A204.1 (cell line): Measurements from ENCODE around the gene POLN.

Experiments
- FAIRE-seq: peaks from 2 replicates; lab custom pipeline; 2012; peaks lifted over from hg19 to GRCh38; lab: Jason Lieb, UNC

Gene POLN

DNA sequence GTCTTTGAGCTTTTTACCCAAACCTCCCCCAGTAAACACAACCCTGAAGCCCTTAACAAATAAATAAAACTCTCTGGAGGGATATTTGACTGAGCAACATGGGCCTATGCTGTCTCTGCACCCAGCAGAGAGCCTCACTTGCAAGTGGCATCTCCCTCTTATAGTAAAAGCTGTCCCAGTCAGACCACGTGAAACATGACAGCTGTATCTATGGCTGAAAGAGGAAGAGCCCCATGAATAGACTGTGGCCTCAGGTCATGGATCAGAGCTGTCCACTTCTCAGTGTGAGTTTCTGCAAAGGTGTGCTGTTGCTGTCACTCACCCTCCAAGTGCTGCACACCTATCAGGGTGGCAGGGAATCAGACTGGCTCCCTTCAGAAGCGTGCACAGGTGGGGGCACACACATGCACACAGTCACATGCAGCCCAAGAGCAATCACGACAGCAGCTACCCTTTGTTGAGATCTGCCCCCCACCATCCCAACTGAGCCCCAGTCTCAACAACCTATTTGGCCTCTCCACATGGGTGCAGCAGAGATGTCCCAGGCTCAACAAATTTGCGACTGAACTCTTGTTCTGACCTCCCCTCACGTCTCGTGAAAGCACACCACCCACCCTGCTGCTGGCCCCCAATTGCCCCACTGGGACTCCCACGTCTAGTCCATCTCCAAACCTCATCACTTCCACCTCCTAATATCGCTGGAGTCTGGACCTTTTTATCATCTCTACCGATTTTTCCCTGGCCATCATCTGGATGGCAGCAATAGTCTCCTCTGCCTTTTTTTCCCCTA, 137.2 kb downstream of the POLN start:
- no peak for FAIRE-seq

DNA sequence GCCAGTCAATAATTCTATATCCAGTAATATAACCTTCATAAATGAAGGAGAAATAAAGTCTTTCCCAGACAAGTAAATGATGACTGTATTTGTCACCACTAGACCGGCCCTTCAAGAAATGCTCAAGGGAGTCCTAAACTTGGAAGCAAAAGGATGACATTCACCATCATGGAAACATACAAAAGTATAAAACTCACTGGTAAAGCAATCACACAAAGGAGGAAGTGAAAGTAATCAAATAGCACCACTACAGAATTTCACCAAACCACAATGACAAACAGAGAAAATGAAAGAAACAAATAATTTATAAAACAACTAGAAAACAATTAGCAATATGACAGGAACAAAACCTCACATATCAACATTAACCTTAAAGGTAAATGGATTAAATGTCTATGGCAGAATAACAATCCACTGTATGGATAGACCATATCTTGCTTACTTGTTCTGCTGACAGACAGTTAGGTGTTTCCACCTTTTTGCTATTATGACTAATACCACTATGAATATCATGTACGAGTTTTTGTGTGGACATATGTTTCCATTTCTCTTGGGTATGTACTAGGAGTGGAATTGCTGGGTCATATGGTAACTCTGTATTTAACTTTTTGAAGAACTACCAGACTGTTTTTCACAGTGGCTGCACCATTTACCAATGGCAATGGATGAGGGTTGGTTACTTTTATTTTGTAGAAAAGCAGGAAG, 137.9 kb downstream of the POLN start:
- FAIRE-seq = no peak

DNA sequence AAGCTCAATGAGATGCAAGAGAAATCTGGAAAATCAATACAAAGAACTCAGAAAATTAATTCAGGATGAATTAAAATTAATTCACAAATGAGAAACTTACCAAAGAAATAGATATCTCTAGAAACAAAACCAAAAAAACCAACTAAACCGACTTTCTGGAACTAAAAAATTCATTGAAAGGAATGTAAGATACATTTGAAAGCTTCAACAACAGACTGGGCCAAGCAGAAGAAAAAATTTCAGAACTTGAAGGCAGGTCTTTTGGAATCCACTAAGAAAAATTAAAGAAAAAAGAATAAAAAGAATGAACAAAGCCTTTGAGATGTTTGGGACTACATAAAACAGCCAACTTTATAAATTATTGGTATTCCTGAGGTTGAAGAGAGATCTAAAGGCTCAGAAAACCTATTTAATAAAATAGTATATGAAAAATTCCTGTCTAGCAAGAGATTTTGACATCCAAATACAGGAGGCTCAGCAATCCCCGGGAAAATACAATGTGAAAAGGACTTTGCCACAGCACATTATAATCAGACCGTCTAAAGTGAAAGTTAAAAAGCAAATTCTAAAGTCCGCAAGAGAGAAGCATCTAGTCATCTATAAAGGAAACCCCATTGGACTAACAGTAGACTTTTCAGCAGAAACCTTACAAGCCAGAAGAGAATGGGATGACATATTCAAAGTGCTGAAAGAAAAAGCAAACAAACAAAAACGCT, 138.6 kb downstream of the POLN start:
- FAIRE-seq = no peak

DNA sequence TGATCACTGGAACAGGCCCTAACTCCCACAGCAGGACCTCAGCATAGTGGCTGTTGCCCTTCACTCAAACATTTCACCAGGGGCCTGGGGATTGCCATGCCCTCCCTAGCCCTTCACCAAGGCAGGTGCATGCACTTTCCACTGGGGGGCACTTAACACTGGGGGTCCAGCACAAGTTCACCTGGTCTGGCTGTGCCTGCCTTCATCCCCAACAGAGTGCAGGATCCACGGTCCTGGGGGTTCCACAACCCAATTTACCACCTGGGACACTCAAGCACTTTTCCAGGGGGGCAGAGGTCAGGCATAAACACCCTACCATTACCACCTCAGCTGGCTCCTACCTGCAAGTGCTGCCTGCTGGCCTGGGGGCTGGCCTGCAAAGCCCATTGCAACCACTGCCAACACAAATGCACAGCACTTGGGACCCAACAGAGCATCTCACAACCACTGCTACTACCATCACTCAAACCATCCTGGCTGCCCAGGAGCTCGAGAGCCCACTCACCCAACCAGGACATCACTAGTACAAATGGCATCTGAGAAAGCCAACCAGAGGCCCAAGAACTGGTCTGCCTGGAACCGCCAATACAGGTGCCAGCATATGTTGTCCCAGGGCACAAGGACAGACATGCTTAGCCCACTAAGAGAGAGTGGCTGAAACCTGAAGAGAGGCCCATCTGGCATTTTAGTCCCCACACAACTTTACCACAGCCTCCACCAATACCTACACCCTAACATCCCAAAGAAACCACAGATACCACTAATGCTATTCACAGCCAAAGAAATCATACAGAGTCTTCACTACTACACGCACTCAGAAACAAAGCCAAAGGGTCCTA, 139.7 kb downstream of the POLN start:
- FAIRE-seq = no peak

DNA sequence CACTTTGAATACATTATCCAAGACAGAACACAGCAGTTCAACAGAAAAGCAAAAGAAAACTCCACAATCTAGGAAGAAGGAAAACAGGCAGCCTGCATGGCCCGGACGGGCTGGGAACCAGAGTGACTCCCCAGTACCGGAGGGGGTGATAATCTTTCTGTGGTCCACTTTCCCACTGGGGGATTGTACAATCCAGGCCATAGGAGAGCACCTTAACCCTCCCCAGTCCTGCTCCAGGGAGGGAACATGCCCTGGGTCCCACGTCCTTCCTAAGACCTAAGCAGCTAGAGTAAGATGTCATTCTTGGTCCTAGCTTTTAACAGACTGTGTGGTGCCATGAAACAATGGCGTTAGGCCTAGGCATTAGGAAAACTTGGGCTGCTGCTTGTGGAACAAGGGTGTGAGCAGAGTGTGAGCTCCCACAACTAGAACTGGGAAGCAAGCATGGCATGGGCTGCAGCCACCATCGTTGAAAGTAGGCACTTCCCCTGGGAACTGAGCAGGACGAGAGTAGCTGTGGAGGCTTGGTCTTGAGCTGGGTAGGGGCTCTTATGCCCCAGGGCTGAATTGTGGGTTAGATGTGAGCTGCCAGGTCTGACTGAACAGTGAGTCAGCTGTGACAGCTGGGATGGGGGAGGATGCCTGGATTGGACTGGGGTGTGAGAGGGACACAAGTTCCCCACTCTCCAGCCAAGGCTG, 140.4 kb downstream of the POLN start:
- no peak for FAIRE-seq

DNA sequence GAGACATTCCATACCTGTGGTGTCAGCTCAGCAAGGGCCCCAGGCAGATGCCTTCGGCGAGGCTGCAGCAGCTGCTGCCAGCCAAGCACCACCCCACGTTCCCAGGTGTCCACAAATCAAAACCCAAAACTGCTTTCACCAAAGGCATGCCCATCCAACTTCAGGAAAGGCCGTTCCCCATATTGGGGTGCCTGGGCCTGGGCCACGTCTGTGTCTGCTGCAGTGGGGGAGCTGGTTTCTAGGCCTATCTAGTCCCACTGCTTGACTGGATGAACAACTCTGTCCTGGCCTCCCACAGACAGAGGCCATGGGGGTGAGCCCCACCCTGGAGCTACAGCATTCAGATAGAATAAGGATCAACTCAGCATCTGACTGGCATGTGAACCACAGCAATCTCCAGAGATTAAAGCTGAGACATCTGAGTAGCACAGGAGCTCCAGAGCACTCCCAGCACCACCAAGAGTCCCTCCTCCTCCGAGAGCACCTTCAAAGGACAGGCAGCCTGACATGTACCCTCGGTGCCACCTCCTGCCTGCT, 145.8 kb downstream of the POLN start:
- no peak for FAIRE-seq

DNA sequence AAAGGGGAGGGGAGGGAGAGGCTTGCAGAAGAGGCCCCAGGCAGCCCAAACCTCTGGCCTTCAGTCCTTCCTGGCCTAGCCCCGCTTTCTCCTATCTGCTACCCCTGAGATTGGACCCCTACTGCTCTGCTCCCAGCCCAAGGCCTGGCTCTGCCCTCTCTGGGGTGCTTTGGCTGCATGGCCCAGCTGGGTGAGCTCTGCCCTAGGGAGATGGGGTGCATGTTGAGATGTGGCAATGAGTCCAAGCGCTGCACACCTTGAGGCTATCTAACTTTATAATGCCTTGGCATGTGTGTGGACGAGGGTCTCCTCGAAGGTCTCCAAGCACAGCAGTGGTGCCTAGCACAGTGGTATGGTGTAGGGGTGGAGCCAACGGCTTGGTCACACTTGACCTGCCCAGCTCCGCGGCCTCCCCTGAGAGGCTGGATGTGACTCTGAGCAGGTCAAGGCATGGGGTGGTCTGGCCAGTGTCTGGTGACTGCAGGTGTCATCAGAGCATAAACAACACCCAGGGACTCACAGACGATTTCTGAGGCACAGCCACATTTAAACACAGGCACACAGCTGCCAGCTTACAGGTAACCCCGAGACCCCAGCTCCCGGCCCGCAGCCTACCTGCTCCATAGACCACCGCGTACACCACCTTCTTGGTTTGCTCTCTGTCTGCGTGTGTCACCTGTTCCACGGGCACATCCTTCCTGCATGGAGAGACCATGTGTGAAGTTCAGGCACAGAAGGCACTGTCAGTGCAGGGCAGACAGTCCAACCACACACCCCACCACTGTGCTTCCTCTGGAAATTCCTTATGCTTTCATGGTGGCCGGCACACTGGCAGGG, 146.5 kb downstream of the POLN start:
- FAIRE-seq = no peak

DNA sequence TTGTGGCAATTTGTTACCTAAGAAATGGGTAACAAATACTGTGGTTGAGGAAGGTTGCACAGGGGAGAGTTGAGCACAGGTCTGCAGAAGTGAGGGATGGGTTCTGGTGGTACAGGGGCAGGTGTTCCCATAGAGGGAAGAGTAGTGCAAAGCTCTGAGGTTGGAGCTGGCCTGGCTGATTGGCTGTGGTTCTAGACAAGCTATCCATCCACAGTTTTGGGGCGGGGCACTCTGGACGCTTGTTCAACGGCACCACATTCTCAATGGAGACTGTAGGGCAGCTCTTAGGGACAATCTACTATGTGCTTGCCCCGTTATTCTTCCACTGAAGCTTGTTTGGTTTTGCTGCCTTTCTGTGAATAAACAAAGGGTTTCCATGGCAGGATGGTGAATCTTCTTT, 147.4 kb downstream of the POLN start:
- no peak for FAIRE-seq

DNA sequence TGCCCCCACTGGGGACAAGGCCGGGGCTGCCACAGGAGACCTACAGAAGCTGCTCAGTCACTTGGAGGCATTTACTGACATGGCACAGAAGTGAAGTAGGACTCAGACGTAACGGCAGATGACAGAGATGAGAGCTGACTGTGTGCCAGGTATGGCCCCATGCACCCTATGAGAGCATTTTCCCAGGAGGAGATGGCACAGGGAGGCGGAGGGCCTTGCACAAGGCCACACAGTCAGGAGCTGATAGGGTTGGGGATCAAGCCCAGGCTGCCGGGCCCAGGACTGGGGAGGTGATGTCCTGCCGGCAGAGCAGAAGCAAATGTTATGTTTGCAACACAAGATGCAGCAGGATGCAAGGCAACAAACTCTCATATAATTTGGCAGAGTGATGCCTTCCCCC, 148.7 kb downstream of the POLN start:
- FAIRE-seq = no peak

DNA sequence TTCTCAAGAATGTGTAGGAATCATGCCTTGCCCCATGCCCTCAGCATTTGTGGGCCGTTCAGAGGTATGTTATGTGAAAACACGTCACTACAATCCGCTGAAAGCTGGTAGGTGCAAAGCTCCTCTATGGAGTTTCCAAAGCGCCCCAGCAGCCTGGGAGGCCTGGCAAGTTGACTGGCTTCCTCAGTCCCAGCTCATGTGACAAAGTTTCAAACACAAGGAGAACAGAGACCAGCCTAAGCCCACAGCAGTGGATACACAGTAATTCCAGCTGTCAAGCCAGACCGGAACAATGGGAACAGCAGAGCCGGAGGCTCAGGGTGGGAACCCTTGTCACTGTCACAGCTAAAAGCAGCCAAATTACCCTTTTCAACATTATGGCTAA, 149.3 kb downstream of the POLN start:
- no peak for FAIRE-seq

DNA sequence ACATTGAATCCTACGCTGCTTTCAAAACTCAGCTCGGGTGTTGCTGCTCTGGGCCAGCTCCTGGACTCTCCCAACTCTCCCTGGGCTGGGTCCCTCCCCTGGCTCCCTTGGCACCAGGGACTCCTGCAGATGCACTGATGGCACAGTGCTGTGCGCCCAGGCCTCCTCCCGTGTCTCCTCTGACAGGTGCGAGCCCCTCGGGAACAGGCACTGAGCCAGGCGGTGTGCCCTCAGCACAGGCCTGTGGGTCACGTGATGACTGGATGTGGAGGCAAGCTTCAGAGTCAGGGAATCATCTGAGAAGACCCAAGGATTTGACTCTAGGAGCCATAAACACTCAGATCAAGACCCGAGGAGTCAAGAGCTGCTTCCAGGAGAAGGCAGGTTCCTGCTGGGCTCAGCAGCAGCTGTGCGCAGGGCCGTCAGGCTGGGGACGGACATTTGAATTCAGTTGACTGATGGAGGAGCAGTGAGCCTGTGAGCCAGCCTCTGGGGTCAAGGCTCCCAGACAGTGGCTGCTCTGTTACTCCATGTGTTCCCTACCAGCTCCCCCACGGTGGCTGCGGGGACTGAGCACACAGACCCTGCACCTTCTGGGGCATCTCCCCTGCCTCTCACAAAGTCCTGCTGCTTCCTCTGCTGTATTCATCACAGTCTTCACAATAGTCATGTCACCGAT, 149.8 kb downstream of the POLN start:
- FAIRE-seq = no peak

DNA sequence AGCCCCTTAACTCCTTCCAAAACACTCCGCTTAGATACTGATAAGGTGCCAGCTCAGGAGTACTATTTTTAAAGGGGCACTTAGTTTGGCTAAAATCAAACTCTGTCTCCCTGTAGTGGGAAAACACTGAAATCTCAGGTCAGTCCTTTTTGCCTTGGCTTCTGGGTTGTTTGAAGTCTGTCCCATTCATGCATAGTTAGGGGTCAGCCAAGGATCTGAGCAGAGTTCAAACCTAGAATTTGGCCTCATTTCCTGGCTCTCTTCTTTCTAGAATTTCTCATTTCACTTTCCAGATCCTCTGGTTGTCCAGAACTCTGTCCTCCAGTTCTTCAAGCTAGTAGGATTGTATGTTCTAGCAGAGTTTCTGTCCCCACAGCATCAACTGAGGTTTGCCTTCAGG, 151.3 kb downstream of the POLN start:
- no peak for FAIRE-seq

DNA sequence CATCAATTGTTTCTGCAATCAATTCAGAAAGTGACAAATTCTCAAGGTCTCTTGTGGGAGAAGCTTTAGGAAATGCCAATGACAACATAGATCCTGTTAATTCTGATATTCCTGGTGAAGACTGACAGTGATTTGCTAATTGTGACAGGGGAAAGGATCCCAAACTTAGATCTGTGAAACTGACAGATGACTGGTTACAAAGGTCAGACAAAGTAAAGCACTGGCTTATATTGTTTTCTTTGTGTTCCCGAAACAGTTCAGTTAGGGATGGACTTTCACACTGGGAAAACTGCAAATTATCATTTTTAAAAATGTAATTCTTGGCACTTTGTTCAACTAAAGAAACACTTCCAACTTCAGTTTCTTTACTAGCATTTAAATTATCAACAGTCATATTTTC, 152.7 kb downstream of the POLN start:
- no peak for FAIRE-seq

DNA sequence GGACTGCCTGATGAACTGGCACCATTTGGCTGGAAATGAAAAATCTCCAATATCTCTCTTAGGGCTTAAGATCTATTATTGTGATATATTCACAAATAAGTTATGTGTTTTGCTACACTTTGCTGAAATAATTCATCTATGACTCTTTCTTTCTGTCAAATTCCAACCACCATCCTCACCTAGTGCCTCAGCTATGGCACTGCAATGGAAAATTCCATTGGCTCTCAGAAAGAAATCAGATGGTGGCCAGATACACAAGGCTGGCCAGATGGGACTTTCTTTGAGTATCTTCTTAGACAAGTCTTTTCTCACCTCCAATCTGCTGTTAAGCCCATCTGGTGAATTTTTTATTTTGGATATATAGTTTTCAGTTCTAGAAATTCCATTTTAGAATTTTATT, 154.8 kb downstream of the POLN start:
- no peak for FAIRE-seq

DNA sequence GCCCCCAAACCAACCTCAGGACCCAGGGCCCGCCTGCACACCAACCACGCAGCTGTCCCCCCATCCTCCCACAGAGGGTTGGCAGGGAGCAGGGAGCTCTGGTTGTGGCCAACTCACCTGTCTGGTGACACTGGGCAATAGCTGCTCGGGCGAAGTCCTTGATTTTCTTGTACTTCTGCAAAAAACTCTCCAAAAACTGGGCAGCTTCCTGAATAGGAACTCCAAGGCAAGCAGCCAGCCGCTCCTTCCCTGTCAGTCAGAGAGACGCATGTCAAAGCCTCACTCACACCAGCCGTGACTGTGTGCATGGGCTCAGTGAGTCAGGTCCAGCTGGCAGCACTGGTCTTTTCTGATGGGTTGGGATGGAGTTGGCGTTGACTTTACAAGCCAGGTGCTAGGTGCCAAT, 156.4 kb downstream of the POLN start:
- FAIRE-seq = no peak

DNA sequence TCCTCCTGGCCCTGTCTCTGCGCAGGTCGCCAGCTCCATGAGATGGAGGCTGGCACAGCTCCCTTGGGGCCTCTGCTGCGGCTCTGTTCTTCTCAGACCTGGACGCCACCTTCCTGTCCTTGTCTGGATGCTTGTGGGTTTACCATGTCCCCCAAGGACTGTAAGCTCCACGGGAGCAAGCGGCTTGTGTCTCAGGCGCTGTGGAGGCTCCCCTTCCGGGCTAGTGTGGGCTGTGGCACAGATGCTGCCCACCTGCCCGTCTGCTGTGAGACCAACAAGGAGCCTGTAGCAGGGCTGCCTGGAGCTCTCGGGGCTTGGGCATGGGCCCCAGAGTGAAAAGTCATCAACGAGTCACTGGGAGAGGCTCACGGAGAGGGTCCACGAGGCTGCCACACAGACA, 157.6 kb downstream of the POLN start:
- no peak for FAIRE-seq

DNA sequence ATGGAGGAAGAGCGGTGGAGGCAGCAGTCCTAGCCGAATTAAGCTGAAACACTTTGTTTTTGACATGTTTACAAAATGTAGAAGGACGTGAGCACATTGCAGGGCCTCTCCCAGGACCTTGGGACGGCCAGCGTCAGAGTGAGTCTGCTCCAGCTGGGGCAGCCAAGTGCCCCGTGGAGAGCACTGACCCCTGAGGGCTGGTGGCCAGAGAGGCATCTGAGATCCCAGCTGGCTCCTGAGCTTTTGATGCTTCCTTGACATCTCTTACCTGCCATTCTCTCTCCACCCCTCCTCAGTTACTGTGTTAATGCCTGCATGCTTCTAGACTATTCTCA, 158.1 kb downstream of the POLN start:
- no peak for FAIRE-seq

DNA sequence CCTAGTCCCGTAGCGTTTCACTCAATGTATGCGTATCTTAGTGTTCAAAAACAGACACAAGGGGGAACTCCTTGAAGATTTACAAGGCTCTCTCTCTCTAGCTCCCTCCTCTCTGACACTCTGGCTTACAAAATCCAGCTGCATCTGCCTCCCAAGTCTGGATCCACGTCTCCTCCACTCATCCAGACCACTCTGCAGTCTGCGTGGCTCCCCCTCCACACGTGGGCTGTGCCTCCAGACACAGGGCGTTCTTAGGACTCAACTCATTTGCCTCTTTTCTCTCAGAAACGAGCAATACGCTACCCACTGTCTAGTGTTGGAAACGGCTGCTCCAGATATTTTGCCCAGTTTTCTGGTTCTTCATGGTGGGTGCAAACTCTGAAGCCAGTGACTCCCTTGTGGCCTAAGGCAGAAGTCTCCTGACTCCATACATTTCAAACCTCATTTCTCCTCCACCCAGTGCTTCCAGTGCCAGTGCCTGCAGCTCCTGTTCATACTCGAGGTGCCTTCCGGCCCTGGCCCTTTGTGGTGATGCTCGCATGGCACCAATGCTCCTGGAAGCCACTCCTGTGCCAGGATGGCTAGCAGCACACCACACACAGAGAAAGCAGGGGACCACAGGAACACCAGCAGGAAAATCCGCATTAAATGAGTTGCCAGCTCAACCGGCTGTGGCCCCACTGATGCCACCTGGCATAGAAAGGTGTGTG, 158.7 kb downstream of the POLN start:
- no peak for FAIRE-seq

DNA sequence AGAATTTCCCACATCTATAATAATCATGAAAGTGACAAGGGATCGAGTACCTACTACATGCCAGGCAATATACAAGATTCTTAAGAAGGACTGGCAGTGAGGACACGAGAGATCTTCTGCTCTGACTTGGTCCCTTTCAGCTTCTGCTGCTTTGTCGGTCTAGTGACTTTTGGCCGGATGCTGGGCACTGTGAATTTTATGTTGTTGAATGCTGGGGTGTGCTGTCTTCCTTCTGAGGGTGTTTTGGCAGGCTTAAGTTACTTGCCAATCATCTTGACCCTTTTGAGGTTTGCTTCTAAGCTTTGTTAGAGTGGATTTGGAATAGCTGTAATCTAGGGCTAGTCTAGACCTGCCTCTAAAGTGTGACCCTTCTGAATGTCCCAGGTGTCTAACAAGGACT, 159.3 kb downstream of the POLN start:
- FAIRE-seq = no peak

DNA sequence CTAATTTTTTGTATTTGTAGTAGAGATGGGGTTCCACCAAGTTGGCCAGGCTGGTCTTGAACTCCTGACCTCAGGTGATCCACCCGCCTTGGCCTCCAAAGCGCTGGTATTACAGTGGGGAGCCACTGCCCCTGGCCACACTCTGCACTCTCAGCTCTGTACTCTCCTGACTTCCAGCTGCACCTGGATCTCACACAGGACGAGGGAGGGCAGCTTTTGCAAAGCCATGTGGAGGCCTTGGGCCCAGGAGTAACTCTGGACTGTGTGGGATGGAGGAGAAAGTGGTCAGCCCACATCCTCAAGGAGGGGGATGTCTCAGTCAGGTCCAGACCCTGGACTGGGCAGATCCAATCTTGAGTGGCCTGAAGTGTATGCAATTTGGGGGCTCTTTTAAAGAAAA, 159.8 kb downstream of the POLN start:
- no peak for FAIRE-seq
